A673 (cell line): ENCODE results near the gene SPTBN4. TPM values are rescaled to one million over a fixed set of nuclear protein-coding genes. Genes with fewer than 3 reads are reported as not detected.

Experiments used
- BruUV-seq: library from RNA; stranded (reverse); fragments of 400-500 nt; replicated peaks from 2 replicates; lab custom pipeline; 2021; lab: Mats Ljungman, UMichigan
- CTCF ChIA-PET: fragments of 300-600 bp; sonication (Branson Sonifier 250); formaldehyde crosslinking; loops from one replicate; lab custom pipeline; 2022; ENCODE audit warnings: antibody characterized with exemption; lab: Charles Lee
- POLR2A ChIA-PET: fragments of 300-600 bp; sonication (Branson Sonifier 250); formaldehyde crosslinking; loops from one replicate; lab custom pipeline; 2022; ENCODE audit warnings: antibody characterized with exemption; ENCODE audit not compliant: low non-redundant PET; lab: Charles Lee
- DNase-seq: peaks from one replicate; pipeline ENCODE4 v3.0.0-alpha.2; 2015; ENCODE audit warnings: low spot score
- H3K27ac ChIP-seq: fragments of 200-600 bp; sonication (generic); 2 replicates; pipeline ENCODE4 v1.5.1; 2016; ENCODE audit warnings: mixed run types, low read depth, mild to moderate bottlenecking, mixed read lengths, antibody characterized with exemption, low read length; ENCODE audit not compliant: poor library complexity, severe bottlenecking
- H3K27me3 ChIP-seq: fragments of 200-600 bp; sonication (generic); replicated peaks from 2 replicates; pipeline ENCODE4 v1.6.1; 2017; ENCODE audit warnings: mixed run types, low read depth, mild to moderate bottlenecking, mixed read lengths, antibody characterized with exemption, low read length; ENCODE audit not compliant: insufficient read depth, poor library complexity
- H3K36me3 ChIP-seq: fragments of 200-600 bp; sonication (generic); 2 replicates; pipeline ENCODE4 v1.6.1; 2016; ENCODE audit warnings: mixed run types, mild to moderate bottlenecking, mixed read lengths, antibody characterized with exemption, low read length; ENCODE audit not compliant: insufficient read depth, poor library complexity, severe bottlenecking
- H3K4me1 ChIP-seq: fragments of 200-600 bp; sonication (generic); 2 replicates; pipeline ENCODE4 v1.6.1; 2017; ENCODE audit warnings: mixed run types, mild to moderate bottlenecking, mixed read lengths, antibody characterized with exemption, low read length; ENCODE audit not compliant: insufficient read depth, poor library complexity, severe bottlenecking
- H3K4me3 ChIP-seq: fragments of 200-600 bp; sonication (generic); 2 replicates; pipeline ENCODE4 v1.5.1; 2016; ENCODE audit warnings: low read depth, mixed run types, mild to moderate bottlenecking, mixed read lengths, low read length; ENCODE audit not compliant: poor library complexity, severe bottlenecking
- H3K9me3 ChIP-seq: fragments of 200-600 bp; sonication (generic); 2 replicates; pipeline ENCODE4 v1.6.1; 2016; ENCODE audit warnings: mixed run types, low read depth, mild to moderate bottlenecking, mixed read lengths, antibody characterized with exemption, low read length; ENCODE audit not compliant: poor library complexity, severe bottlenecking
- EZH2 ChIP-seq: fragments of 200-600 bp; sonication (generic); IDR thresholded peaks from 2 replicates; pipeline ENCODE4 v1.6.1; 2017; ENCODE audit warnings: borderline replicate concordance, low read depth, mild to moderate bottlenecking, mixed read lengths, antibody characterized with exemption, low read length; ENCODE audit not compliant: poor library complexity, severe bottlenecking
- intact Hi-C: fragments of 100-400 bp; cut with micrococcal nuclease; formaldehyde crosslinking; loops from one replicate; pipeline ENCODE4 v1.10.0; 2022; ENCODE audit not compliant: unreplicated experiment
- total RNA-seq: library from RNA; stranded (reverse); gene quantifications from 2 replicates; pipeline ENCODE4 v1.2.3, GENCODE V29; 2021
- TF ChIP-seq, protein P1 (sequence below): fragments of 300-800, 200-600 bp; sonication (generic); conservative IDR thresholded peaks from 2 replicates; pipeline ENCODE4 v1.5.1; 2017; ENCODE audit warnings: low read depth, mild to moderate bottlenecking, antibody characterized with exemption, low read length, moderate library complexity, mixed read lengths

Gene SPTBN4
- total RNA-seq, 1 experiment from 2014 or later: 0.43 TPM

DNA sequence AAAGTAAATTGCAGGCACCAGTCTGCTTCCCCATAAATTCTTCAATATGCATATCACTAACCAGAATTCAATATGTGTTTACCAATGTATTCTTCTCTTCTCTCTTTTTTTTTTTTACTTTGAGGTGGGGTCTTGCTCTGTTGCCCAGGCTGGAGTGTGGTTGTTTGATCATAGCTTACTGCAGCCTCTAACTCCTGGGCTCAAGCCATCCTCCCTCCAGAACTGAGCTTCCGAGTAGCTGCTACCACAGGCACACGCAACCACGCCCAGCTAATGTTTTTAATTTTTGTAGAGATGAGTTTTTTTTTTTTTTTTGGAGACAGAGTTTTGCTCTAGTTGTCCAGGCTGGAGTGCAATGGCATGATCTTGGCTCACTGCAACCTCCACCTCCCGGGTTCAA is 151.2 kb downstream of the SPTBN4 start:
- DNase-seq: no peak
- intact Hi-C loops: no loop called here
- Histone ChIP-seq H3K27ac (no peak overlapping the region), H3K4me1 (peaks cover 22% of the 10 kb centered on the region), H3K4me3 (no peak overlapping the region), H3K36me3 (peaks cover 63% of the 10 kb centered on the region), H3K27me3 (no peaks in the 10 kb centered on the region), H3K9me3 (no peaks in the 10 kb centered on the region)
- CTCF ChIA-PET: interaction anchor here (0.7 kb wide), 1 partner anchor 286 kb away, joined by 5 read pairs; no protein-coding TSS in a partner anchor
- TF ChIP-seq, protein P1, sequence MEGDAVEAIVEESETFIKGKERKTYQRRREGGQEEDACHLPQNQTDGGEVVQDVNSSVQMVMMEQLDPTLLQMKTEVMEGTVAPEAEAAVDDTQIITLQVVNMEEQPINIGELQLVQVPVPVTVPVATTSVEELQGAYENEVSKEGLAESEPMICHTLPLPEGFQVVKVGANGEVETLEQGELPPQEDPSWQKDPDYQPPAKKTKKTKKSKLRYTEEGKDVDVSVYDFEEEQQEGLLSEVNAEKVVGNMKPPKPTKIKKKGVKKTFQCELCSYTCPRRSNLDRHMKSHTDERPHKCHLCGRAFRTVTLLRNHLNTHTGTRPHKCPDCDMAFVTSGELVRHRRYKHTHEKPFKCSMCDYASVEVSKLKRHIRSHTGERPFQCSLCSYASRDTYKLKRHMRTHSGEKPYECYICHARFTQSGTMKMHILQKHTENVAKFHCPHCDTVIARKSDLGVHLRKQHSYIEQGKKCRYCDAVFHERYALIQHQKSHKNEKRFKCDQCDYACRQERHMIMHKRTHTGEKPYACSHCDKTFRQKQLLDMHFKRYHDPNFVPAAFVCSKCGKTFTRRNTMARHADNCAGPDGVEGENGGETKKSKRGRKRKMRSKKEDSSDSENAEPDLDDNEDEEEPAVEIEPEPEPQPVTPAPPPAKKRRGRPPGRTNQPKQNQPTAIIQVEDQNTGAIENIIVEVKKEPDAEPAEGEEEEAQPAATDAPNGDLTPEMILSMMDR: no peak
- no peak for TF ChIP-seq EZH2
- POLR2A ChIA-PET: interaction anchor here (0.5 kb wide), 1 partner anchor 17 kb away, joined by 3 read pairs; the partner anchor contains the start of gene LTBP4
- no TSS peak for BruUV-seq

DNA sequence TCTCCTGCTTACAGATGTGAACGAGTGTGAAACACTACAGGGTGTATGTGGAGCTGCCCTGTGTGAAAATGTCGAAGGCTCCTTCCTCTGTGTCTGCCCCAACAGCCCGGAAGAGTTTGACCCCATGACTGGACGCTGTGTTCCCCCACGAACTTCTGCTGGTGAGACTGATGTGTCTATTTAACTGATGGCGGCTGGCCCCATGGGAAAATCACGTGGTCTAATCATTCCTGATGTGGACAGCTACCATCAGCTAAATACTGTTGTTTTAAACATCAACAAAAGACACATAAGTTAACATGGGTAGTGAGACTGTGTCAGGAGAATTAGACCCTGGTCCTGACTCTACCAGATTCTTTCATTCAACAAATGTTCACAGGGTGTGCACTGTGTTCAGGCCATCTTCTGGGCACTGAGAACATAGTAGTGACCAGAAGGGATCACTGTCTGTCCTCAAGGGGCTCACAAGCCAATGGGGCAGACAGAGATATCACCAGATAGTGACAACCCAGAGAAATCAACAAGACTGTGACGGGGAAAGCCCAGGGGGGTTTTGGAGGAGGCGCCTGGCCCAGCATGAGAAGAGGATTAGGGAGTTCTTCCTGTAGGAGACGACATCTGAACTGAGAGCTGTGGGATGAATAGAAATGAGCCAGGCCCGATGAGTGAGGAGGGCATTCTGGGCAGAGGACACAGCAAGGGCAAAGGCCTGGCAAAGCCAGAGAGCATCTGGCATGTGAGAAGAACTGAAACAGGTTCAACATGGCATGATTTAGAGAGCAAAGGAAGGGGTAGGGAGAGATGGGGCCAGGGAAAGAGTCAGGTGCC is 152.7 kb downstream of the SPTBN4 start:
- POLR2A ChIA-PET: interaction anchor here (0.6 kb wide), 1 partner anchor 15 kb away, joined by 5 read pairs; no protein-coding TSS in a partner anchor

DNA sequence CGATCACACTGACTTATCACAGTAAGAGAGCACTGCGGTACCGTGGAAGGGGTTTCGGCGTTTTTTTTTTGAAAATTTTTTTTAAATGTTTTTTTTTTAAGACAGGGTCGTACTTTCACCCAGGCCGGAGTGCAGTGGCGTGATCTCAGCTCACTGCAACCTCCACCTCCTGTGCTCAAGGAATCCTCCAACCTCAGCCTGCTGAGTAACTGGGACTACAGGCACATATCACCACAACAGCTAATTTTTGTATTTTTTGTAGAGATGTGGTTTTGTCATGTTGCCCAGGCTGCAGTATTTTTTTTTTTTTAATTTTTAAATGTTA is 153.3 kb downstream of the SPTBN4 start:
- ChIA-PET CTCF (interaction anchor here (0.6 to 0.7 kb wide), 2 partner anchors 14 to 315 kb away, joined by 3 to 8 read pairs; no protein-coding TSS in a partner anchor), POLR2A (interaction anchor here (0.6 kb wide), 1 partner anchor 14 kb away, joined by 5 read pairs; no protein-coding TSS in a partner anchor)
- intact Hi-C loops: no loop called here
- Histone ChIP-seq H3K36me3 (peaks cover 70% of the 10 kb centered on the region), H3K4me1 (peaks cover 20% of the 10 kb centered on the region), H3K27ac (no peak overlapping the region), H3K27me3 (no peaks in the 10 kb centered on the region), H3K9me3 (no peaks in the 10 kb centered on the region), H3K4me3 (no peak overlapping the region)
- TF ChIP-seq, protein P1: no peak
- no peak for TF ChIP-seq EZH2
- no peak for DNase-seq
- no TSS peak for BruUV-seq

More for the DNA sequence above, 152.7 kb downstream of the SPTBN4 start:
- CTCF ChIA-PET: interaction anchor here (0.5 kb wide), 1 partner anchor 9 kb away, joined by 5 read pairs; no protein-coding TSS in a partner anchor
- peaks cover 25% of the 10 kb centered on the region for H3K4me1 ChIP-seq
- no peaks in the 10 kb centered on the region for H3K9me3 ChIP-seq
- DNase-seq: no peak
- no peak overlapping the region for H3K4me3 ChIP-seq
- peaks cover 67% of the 10 kb centered on the region for H3K36me3 ChIP-seq
- H3K27me3 ChIP-seq: no peaks in the 10 kb centered on the region
- TF ChIP-seq EZH2: no peak
- TF ChIP-seq, protein P1: no peak
- intact Hi-C loops: no loop called here
- no peak overlapping the region for H3K27ac ChIP-seq
- BruUV-seq: no TSS peak
